ENCODE measurements around the gene POLR2J2.
"Not testable (repeated sequence)": the region's sequence is repeated elsewhere in the genome, so short reads cannot be mapped to it uniquely, and the experiment has no call there.

Gene POLR2J2

DNA sequence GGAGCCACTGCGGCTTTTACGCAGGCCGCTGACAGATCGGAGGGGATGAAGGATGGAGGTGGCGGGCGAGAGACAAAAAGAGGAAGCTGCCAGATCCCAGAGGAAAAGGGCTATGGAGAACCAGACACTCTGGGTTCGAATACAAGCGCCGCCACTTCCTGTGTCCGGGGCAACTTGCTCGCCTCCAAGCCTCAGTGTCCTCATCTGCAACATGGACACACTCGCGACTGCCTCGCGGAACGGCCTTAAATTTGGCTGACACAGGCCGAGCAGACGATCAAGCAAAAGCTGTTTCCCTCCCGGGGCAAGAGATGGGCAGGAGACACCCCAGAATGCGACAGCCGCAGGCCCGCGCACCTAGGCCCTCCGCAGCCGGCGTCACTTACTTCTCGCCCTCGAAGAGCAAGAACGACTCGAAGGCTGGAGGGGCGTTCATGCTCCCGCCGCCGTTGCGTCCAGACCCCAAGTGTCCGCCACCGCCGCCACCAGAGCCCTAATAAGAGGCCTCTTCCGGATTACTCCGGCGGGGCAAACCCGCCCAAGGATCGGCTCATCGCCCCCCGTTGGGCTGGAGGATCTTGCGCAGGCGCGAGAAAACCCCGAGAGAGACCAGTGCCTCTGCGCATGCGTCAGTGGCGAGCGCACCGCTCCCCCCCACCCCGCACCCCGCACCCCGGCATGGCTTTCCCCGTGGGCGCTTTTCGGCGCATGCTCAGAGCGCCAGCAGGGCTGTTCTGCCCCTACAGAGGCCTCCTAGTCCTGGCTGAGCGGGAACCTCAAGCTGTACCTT, at the start of gene POLR2J2:
Gene POLR2J2 (minus strand): TSS at position 498 of the 790 bp plus-strand sequence. CDS start 62 bp downstream, at position 436.
- DNase-seq (ENCODE audit: low read depth), result not testable (repeated sequence)
- TF ChIP-seq, protein P1, sequence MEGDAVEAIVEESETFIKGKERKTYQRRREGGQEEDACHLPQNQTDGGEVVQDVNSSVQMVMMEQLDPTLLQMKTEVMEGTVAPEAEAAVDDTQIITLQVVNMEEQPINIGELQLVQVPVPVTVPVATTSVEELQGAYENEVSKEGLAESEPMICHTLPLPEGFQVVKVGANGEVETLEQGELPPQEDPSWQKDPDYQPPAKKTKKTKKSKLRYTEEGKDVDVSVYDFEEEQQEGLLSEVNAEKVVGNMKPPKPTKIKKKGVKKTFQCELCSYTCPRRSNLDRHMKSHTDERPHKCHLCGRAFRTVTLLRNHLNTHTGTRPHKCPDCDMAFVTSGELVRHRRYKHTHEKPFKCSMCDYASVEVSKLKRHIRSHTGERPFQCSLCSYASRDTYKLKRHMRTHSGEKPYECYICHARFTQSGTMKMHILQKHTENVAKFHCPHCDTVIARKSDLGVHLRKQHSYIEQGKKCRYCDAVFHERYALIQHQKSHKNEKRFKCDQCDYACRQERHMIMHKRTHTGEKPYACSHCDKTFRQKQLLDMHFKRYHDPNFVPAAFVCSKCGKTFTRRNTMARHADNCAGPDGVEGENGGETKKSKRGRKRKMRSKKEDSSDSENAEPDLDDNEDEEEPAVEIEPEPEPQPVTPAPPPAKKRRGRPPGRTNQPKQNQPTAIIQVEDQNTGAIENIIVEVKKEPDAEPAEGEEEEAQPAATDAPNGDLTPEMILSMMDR (IDR thresholded peaks at IDR 0.05; ENCODE audit: control insufficient read depth, extremely low read depth, insufficient read depth), result 0 out of 2 replicates have a peak, but pooled peaks have one; percentile 16
- H3K4me3 ChIP-seq (ENCODE audit: low read depth, low read length), result peak within 1 kb of the TSS; percentile 51

DNA sequence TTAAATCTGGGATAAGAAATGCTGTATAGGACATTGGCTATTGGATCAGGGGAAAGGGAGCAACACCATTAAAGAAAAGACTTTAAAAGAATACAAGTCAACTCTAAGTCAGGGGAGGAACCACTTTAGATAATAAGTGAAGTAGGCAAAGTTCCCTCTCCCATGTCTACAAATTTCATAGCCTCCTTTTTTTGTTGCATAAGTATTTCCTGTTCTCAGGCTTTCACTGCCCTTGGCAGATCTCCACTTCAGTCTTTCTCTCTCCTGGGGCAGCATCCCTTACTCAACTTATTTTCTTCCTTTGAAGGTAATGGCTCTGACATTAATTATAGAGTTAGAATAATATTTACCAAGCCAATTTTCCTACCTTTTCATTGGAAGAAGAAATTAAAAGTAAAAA, 47.0 kb upstream of the POLR2J2 start:
- H3K4me3 ChIP-seq (ENCODE audit: low read depth, low read length); DNase-seq (ENCODE audit: low read depth): not testable (repeated sequence)

DNA sequence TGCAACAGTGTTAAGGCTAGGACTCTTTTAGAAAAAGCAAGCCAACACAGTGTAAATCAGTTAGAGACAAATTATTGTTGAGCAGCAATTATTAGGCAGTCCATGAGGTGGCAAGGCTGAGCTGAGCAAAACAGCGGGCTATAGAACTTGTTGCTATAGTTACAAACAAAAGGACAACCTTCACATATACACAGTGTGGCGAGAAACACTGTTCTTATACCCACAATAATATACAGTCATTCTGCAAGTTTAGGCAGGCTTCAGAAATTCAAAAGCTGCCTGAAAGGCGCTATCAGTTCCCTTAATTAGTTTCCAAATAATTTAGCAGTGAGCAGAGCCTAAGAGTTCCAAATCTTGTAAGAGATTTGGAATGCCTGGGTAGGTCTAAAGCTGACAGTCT, 44.3 kb upstream of the POLR2J2 start:
- not testable (repeated sequence) for H3K4me3 ChIP-seq (ENCODE audit: low read depth, low read length); DNase-seq (ENCODE audit: low read depth)

DNA sequence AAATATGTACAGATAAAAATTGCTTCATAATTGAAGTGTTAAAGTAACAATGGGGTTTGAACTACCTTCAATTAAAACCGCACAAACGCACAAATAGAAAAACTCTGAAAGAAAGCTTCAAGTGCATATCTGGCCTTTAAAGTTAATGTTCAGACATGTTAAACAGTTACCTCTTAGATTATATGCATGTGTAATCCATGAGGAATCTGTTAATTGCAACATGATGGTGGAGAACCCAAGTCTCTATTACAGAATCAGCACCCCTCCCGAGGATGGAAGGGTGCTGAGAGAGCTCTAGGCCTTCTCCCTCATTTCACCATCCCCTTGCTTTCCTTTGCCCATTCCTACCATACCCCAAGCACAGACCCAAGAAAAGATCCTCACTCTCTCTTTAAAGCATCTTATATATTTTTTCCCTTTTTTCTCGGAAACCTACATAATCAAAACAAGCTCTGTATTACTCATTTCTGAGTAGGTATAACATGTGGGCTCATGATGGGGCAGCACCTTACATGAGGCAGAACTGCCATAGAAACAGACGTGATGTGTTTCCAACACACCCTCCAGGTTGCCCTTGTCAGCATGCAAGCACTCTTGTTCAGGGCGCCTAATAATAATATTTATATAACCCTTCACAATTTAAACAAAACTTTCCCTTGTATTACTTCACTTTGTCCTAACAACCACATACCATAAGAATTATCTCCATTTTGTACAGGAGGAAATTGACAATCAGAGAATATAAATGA, 43.5 kb upstream of the POLR2J2 start:
- H3K4me3 ChIP-seq (ENCODE audit: low read depth, low read length); DNase-seq (ENCODE audit: low read depth): not testable (repeated sequence)

DNA sequence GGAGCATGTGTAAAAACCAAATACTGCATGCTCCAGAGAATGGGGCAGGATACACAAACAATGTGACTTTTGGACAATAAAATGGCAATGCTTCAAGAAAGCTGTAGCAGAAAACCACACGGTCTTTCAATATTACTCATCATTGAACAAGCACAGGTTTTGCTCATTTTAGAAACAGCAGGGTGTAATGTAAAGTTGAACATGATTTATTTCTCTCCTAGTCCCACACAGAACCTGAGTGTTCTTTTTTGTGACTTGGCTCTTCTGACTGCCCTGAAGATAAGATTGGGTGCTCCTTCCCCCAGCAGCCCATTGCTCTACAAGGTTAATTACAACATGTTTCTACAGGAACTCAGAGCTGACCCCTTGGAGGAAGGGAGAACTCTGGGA, 42.2 kb upstream of the POLR2J2 start:
- not testable (repeated sequence) for H3K4me3 ChIP-seq (ENCODE audit: low read depth, low read length); DNase-seq (ENCODE audit: low read depth)

DNA sequence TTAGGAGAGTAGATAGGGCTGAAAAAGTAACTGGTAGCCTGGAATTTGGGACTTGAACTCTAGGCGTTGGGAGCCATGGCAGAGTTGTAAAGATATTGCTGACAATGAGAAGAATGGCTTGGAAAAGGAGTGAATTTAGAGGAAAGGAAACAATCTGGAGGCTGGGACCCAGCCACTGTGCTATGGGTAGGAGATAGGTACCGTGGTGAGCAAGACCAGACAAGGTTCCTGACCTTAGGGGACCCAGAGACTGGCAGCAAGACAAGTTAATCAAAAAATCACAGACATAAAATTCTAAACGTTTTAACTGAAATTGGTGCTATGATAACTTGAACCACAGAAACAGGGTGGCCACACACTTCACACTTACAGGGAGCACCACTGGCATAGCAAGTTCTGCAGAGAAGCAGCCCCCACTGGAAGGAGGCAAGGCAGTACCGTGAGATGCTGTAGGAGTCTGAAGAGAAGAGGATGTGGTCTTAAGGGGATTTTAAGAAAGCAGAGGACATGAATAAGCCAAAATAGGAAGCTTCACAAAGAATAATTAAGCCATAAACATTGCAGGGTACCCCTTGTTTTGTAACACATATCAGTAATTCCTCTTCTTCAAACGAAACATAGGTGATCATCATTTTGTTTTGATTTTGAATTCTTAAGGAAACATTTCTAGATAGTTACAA, 41.7 kb upstream of the POLR2J2 start:
- H3K4me3 ChIP-seq (ENCODE audit: low read depth, low read length); DNase-seq (ENCODE audit: low read depth): not testable (repeated sequence)

DNA sequence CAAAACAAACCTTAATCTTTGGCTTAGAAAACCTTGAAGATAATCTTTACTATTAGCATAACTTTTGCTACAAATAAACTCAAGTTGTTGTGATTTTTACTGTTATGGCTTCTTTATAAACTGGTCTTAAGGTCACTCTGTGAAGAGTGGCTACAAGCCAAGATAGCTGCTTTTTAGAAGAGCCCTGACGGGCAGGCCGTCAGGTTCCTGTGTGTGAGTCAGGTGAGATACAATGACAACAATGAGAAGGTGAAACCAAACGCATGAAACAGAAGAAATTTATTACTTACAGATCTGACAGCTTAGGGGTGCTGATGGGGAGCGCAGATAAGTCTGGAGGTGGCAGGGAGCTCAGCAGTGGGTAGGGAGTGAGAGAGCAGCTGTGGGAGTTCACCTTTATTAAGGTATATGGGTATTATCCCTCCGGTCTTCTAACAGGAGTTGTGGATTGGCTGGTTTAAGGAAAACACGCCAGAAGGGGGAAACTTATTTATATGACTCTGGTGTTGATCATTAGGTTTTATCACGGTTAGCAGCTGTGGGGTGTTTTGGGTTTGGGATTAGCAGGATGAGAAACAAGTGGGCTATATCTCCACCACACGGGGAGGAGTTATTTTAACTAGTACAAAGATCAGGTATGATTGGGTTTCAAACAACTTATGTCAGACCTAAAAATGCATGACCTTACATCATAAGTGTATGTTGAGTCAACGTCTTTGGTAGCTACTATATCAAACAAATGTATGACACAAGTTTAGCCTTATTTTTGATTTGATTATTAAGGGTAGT, 27.7 kb upstream of the POLR2J2 start:
- H3K4me3 ChIP-seq (ENCODE audit: low read depth, low read length); DNase-seq (ENCODE audit: low read depth): not testable (repeated sequence)

DNA sequence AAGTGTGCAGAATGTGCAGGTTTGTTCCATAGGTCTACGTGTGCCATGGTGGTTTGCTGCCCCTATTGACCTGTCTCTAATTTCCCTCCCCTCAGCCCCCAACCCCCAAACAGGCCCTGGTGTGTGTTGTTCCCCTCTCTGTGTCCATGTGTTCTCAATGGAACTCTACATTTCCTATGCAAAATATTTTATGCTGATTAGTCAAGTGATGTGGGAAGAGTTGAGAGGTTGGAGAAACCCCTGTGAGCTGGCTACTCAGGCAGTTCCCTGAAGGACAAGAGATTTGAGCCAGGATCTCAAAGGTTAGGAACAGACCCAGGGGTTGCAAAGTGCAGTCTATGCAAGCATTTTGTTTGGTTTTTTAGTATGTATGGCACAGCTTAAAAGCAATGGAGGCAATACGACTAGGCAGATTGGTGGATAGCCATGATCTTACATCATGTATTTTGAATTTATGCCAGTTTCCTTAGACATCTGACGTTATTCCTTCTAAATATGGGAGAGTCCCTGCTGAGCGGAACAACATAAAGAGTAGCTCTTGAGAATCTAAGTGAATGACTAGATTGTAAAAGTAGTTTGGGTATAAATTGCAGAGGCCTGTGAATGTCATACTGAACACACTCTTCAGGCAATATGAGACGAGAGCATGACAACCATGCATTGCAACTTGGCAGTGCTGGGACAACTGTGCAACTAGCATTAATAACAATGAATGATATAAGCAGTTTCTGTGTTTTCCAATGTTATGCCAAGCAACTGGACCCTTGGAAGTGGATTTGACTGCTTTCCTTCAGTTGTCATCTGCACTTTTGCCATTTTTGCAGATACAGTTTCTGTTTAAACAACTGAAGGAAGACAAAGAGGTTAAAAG, 26.4 kb upstream of the POLR2J2 start:
- not testable (repeated sequence) for H3K4me3 ChIP-seq (ENCODE audit: low read depth, low read length); DNase-seq (ENCODE audit: low read depth)

DNA sequence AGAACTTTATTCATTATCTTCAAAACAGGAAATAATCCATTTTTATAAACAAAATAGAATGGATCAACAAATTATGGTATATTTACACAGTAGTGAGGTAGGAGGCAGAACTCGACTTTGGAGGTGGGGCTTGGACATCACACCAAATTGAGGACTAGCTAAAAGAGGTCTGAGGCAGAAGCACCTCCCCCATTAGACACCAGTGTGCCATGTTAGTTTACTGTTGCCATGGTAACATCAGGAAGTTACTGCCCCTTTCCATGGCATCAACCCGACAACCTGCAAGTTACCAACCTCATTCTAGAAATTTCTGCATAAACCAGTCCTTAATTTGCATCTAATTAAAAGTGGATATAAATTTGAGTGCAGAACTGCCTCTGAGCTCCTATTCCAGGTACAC, 24.5 kb upstream of the POLR2J2 start:
- DNase-seq (ENCODE audit: low read depth); H3K4me3 ChIP-seq (ENCODE audit: low read depth, low read length): not testable (repeated sequence)

DNA sequence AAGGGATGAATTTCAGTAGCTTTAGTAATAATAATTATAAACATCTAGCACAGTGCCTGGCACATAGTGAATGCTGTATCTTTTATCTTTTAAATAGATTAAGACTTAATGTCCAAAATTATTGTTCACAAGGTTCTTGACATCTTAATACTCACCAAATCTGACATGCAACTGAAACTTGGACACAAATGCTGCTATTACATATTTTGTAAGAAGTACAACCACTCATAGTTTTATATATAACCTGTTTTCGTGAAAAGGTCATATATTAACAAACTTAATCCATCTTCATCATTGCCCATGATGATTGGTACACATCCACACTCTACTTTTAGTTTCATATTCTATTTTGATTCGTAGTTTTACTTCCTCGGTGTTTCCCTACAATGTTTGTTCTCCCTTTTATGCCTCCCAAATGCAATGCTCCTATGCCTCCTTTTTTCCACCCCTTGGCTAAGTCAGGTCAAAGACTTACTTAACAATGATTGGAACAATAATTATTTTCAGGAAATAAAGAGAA, 23.6 kb upstream of the POLR2J2 start:
- DNase-seq (ENCODE audit: low read depth), result not testable (repeated sequence)

DNA sequence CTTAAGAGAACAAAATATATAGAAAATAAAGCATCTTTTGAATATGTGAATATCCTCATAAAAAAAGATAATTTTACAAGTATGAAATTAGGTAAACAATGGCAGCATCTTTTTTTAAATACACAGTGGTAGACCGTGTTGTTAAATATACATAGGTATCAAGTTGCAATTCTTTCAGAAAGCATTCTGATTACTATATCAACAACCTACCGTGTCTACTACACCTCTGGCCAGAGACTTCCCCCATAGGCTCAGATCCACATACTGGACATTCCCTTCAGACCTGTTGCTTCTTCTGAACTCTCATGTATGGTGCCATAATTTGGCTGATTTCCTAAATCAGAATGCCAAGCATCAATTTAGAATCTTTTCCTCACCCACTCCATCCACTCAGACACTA, 22.5 kb upstream of the POLR2J2 start:
- not testable (repeated sequence) for DNase-seq (ENCODE audit: low read depth); H3K4me3 ChIP-seq (ENCODE audit: low read depth, low read length)

More for the DNA sequence above, 23.6 kb upstream of the POLR2J2 start:
- H3K4me3 ChIP-seq (ENCODE audit: low read depth, low read length), result not testable (repeated sequence)

DNA sequence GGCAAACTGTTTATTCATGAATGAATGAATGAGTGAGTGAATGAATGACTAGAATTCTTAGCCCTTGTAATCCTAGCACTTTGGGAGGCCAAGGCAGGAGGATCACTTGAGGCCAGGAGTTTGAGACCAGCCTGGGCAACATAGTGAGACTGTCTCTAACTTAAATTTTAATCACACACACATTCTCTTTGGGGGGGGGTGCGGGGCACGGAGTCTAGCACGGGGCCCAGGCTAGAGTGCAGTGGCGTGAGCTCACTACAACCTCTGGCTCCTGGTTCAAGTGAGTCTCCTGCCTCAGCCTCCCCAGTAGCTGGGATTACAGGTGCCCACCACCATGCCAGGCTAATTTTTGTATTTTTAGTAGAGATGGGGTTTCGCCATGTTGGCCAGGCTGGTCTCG, 19.1 kb upstream of the POLR2J2 start:
- H3K4me3 ChIP-seq (ENCODE audit: low read depth, low read length); DNase-seq (ENCODE audit: low read depth): not testable (repeated sequence)

DNA sequence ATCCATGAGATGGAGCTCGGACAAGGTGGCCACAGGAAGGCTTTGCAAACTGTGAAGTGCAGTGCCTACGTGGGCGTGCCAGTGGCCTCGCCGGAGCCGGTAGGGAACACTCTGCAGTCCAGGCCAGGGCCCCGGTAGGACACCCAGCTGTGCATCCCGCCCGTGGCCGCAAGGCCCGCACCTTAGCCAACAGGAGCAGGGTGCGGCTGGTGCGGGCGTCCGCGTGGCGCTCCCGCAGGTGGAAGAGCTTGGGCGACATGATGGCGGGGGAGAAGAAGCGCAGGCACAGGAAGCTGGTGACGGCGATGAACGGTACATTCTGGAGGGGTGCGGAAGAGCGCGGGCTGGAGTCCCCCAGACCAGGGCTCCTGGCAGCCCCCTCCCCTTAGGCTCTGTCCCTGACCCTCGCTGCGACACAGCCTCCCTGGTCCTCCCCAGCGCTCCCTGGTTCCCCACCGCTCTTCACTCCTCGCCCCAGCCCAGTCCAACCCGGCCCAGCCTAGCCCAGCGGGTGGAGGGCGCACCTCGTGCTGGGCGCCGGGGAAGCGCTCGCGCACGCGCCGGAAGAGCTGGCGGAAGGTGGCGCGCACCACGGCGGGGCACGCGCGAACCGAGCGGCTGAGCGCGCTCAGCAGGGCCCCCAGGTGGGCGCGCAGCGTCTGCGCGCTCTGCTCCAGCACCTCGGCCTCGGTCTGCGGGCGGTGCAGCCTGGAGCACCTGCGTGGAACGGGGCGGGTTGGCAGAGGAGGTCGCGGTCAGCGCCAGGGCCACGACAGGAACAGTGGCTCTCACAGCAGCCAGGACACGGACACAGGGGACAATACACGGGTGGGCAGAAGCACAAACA, 18.2 kb upstream of the POLR2J2 start:
- not testable (repeated sequence) for H3K4me3 ChIP-seq (ENCODE audit: low read depth, low read length); DNase-seq (ENCODE audit: low read depth)

DNA sequence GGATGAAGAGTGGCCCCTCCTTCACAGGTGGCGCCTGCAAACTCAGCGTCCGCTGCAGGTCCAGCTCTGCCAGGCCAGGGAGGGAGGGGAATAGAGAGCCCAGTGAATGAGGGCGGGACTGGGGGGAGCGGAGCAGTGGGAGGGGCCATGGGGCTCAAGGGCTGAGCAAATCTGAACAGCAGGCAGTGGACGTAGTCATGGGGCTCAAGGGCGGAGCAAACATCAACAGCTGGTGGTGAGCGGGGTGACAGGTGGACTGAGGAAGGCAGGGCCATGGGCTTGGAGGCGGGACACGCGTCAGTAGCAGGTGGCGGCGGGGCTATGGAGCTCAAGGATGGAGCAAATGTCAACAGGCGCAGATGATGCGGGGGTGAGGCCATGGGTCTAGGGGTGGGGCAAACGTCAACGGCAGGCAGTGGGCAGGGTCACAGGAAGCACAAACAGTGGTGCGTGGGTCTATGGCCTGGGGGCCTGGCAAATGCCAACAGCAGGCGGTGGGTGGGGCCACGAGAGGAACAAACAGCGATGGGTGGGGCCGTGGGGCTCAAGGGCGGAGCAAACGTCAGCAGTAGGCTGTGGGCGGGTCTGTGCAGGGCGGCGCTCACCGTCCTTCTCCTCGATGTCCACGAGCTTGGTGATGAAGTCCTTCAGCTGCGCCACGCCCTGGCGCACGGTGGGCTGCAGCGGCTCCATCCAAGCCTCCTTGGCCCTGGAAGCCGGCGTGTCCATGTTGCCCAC, 17.0 kb upstream of the POLR2J2 start:
- H3K4me3 ChIP-seq (ENCODE audit: low read depth, low read length); DNase-seq (ENCODE audit: low read depth): not testable (repeated sequence)

DNA sequence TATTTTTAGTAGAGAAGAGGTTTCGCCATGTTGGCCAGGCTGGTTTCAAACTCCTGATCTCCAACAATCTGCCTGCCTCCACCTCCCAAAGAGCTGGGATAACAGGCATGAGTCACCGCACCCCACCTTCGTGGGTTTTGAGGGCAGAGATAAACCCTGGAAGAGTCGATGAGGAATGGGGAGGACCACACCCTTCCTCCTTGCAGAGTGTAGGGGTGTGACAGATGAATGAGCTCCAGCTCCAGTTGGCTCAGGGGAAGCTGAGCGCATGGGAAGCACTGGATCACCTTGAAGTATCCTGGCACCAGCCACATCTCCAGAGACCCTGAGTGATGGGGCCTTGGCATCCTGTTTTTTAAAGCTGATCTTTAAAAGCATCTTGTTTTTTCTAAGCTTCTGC, 11.1 kb upstream of the POLR2J2 start:
- not testable (repeated sequence) for DNase-seq (ENCODE audit: low read depth); H3K4me3 ChIP-seq (ENCODE audit: low read depth, low read length)

Measured in LNCaP clone FGC (cell line).